CMK (cell line): ENCODE data around the gene OR51L1.

ENCODE experiments used
- DNase-seq: peaks from one replicate; pipeline ENCODE4 v3.0.0-alpha.2; 2010; ENCODE audit warnings: low read depth

Gene OR51L1

GRCh38 chr11:5046754-5047330, 52.2 kb downstream of the OR51L1 start:
- DNase-seq, result no peak
